Posterior cingulate gyrus (tissue), 11 donors: ENCODE measurements around the gene PTPRO.
"Not testable (repeated sequence)": the region's sequence is repeated elsewhere in the genome, so short reads cannot be mapped to it uniquely, and the experiment has no call there.

Experiments used
- DNase-seq, 10 donors: peaks; one replicate each; pipeline versions ENCODE4 v3.0.0 to v3.0.0-alpha.2; 2020 to 2021; ENCODE audit warnings: mixed read lengths in 3 of 10
- intact Hi-C: fragments of 100-400 bp; cut with DNase I; formaldehyde crosslinking; loops from one replicate; pipeline ENCODE4 v1.15.1; 2023

The PTPRO gene

GRCh38 chr12:15592934-15593333 is 270.6 kb downstream of the PTPRO start:
- intact Hi-C loops = no loop called here
- DNase-seq = no peak

DNA sequence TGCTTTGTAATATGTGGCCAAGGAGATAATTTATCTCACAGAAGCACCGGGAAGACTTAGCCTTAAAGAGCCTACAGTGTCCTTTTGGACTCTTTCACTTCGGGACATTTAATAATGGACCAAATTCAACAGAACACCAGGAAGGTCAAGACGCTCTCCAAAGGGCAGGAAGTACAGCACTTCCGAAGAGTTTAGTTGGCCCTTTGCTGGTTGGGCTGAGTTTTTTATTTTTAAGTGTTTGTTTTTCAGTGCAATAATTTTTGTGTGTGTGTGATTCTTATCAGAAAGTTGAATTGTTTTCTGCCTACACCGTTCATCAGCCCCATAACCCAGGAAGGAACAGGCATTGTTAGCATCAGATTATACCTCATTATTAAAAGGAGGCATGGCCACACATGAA is 273.9 kb downstream of the PTPRO start:
- intact Hi-C loops = no loop called here
- no peak for DNase-seq

DNA sequence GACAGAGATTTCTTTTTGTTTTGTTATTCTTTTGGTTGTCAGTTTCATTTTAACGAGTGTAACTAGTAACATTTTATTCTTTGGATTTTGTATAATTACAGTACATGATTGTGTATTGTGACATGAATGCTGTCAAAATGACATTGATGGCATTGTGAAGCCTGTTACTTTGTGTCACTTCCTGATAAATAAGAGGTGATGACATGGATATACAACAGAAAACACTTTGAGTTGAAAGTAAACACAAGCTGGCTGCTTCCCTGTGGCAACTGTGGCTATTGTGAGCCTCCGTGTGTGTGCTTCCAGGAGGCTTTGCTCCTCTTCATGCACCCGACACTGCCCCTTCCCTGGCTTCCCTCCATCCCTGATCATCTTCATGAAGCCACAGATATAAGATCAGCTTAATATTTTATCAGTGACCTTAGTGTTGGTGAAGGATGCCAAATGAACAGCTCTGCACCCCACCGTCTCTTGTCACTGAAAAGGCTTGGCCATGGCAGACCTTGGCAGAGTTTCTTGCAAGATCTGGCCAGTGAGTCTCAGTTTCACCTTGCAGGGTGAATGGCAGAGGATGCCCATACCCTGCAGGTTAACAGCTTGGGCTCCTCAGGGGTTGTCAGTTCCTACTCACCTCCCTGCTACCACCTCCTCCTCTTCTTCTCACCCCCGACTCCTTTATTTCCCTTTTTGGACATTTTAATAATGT is 275.0 kb downstream of the PTPRO start:
- intact Hi-C loops = no loop called here
- no peak for DNase-seq

GRCh38 chr12:15599266-15600037 is 277.1 kb downstream of the PTPRO start:
- DNase-seq = no peak
- intact Hi-C loops = no loop called here

DNA sequence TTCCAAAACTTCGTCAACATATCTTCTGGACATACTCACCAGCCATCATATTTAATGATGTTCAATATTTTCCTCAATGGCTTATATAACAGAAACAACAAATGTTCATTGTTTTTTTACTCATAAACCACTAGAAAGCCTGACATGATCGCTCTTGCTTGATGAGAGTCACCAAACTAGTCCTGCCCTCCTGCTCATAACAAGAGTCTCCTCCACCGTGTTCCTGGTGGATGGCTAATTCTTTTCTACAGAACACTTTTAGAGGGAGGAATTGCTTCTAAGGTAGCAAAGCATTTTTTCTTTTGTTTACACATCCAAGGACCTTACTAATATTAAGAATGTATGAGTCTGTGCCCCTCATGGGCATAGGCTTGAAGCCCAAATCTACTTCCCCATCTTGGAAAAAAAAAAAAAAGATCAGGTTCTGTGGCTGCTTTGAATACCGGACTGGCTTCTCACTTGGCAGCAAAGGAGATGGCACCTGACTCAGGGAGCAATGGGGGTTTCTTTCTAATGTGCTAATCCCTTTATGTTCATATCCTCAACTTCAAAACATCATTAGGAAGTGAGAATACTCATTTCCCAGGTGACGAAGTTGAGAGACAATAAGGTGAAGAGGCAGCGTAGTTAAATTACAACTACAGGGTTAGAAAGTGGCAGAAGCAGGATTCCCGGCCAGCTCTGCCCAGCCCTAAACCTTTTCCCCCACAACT is 278.1 kb downstream of the PTPRO start:
- intact Hi-C loops = no loop called here
- DNase-seq = no peak

DNA sequence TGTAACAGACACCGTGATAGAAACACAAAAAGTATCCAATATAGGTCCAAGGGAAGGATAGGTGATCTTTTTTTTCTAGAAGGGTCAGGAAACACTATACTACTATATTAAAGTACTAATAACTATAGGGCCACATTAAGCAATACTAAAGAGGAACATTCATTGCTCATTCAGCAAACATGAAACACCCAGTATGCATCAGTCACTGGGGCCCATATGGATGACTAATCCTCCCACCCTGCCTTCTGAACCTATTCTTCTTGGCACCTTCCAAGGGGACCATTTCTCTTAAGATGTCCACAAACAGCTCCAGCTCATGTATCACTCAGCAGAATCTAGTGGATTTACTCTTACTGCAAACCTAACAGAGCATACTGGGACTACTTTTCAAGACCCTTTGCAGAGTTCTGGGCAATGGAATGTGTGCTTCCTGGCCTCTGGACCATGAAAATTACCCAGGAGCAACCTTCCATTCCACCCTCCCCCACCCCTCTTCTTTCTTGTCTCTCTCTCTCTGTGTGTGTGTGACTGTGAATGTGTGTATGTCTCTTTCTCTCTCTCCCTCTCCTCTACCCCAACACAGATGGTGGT is 279.0 kb downstream of the PTPRO start:
- DNase-seq = no peak
- intact Hi-C loops = no loop called here

DNA sequence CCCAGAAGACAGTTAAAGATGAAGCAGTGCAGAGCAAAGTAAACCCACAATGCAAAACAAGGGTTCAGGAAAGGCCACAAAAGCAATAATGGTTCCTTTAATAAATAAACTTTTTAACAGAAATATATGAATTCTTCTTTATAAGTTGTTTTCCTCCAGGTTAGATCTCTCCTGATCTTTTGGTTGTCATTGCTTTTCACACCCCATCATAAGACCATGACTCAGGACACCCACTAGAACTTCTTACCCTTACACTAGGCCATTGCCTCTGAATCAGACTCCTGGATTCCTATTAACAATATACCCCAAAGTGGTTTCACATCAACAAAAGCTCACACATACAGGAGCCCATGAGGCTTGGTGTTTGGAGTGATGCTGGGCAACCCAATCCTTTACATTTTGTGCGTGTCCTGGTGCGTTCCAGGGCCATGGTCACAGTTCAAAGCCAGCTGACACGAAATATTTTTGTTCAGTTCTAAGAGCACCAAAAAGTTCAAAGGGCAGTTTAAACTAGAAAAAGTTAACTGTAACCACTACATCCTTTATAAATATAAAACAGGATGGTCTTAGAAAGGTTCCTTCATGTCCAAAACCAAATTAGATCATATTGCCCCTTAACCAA is 279.9 kb downstream of the PTPRO start:
- intact Hi-C loops = no loop called here
- no peak for DNase-seq

DNA sequence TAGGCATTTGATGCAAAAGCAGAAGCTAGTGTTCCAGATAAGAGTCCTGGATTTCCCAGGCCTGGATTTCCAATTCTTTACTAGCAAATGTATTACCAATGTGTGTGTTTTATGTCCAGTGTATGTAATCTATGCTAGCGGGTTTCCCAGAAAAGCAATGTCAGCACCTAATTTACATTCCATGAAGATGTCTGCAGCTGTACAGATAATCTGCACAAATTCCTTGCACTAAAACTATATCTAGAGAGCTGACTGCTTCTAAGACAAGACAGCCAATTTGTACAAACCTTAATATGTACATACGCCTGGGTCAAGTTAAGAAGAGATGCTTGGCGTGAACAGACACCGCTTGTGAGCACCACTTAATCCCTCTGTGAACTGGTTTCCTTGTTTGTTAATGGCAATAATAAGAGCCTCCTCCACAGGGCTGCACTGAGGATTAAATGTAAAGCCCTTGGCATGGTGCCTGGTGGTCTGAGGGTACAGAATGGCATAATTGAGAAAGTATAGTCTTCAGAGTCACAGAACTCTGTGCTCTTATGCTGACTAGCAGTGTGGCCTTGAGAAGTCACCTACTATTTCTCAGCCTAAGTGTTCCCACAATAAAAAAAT is 281.3 kb downstream of the PTPRO start:
- intact Hi-C loops = no loop called here

GRCh38 chr12:15605881-15606590 is 283.7 kb downstream of the PTPRO start:
- intact Hi-C loops = no loop called here
- DNase-seq = no peak

More for the DNA sequence above, 281.3 kb downstream of the PTPRO start:
- no peak for DNase-seq

DNA sequence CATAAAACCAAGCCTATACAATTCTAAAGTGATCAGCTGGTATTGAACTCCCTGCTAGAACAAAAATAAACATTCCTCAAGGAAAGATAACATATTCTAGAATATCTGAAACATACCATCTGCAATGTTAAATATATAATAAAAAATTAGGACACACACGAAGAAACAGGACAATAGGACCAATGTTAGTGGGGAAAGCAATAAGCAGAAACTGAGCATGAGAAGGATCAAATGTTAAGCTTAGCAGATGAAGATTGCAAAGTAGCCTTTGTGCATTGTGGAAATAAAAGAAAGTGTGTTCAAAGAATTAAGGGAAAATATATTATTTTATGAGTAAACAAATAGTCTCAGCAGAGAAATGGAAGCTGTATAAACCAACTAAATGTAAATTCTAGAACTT is 286.1 kb downstream of the PTPRO start:
- intact Hi-C loops = no loop called here
- no peak for DNase-seq

GRCh38 chr12:15608941-15609340 is 286.6 kb downstream of the PTPRO start:
- DNase-seq = no peak

DNA sequence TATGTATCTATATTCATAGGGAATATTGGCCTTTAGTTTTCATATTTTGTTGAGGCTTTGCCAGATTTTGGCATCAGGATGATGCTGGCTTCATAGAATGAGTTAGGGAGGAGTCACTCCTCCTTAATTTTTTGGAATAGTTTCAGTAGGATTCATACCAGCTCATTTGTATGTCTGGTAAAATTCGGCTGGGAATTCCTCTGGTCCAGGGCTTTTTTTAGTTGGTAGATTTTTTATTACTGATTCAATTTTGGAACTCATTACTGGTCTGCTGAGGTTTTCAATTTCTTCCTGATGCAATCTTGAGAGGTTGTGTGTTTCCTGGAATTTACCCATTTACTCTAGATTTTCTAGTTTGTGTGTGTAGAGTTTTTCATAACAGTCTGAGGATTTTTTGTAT is 291.7 kb downstream of the PTPRO start:
- no peak for DNase-seq
- intact Hi-C loops = no loop called here

More at GRCh38 chr12:15608941-15609340, 286.6 kb downstream of the PTPRO start:
- intact Hi-C loops = no loop called here

GRCh38 chr12:15616495-15616894 is 294.2 kb downstream of the PTPRO start:
- DNase-seq, intact Hi-C loops: not testable (repeated sequence)

GRCh38 chr12:15620741-15621539 is 298.6 kb downstream of the PTPRO start:
- intact Hi-C loops = no loop called here
- no peak for DNase-seq

DNA sequence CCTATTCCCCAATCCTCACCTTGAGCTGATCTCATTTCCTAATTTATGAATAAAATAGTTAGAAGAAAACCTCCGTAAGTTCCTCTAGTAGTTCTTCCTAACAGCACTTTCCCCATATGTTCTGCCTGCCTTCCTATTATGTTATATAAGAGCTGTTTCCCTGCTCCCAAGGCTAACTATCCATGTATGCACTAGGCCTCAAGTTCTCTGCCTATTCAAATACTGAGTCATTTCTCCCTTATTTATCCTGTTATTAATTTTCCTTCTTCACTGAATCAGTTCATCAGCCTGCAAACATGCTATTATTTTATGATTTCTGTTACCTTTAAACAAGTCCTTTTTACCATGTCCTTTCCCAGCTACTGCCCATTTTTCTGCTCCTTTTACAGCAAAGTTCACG is 302.8 kb downstream of the PTPRO start:
- DNase-seq = no peak
- intact Hi-C loops = no loop called here

DNA sequence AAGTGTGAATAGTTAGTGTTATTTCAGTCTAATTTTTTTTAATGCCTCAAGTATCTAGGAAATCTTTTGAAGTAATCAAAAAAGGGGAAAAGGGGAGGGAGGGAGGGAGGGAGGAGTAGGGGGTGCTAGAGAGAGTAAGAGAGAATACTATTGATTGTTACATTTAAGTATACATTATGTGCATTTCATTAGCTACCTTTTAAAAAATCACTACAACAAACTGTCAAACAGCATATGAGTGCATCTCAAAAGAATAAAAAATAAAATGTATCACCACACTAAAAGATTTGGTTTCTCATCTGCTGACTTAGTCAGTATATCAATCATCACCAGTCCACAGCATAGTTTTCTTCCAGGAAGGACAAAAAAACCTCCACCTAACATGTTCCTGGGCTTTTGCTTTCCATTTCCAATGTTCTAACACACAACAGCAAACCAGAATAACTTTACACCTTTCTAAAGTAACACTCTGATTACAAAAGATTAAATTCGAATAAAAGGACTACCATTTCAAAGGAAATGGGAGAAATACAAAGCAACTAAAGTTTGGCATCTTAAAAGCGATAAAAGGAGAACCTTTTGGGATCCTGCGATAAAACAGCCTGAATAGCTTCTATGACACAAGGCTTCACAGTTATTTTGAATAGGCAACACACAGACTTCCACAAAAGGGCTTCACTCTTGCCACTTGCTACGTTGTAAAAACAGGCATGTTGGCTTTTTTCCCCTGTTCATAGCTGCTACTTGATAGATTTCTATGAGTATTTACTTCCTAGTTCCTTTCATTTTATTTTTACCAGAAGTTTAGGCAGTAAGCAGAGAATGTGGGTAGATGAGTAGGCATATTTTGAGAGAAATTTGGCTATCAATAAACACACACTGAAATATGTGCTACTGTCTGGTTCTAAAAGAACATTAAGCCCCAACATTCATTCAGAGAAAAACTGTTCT is 306.0 kb downstream of the PTPRO start:
- intact Hi-C loops = no loop called here
- no peak for DNase-seq

DNA sequence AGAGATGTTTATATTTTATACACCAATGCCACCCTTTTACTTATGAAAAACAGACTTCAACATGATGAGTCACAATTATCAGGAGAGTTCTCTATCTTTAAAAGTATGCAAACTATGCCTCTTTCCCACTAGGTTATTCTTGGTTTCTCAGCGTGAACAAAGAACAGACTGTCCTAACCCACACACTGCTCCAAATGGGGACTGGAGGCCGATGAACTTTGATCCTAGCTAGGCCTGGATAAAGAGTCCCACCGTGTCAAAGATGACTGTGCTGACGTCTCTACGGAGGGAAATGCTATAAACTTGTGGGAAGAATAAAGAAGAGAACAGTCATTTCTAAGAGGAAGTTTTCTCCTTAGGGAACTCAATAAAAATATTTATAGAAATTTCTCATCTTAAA is 306.8 kb downstream of the PTPRO start:
- no peak for DNase-seq
- intact Hi-C loops = no loop called here

GRCh38 chr12:15629761-15630160 is 307.5 kb downstream of the PTPRO start:
- DNase-seq = no peak
- intact Hi-C loops = no loop called here
